Measurements from ENCODE around the gene AMOTL2.

AMOTL2 gene

GRCh38 chr3:134366221-134366927 is 7.9 kb downstream of the AMOTL2 start:
- DNase-seq (ENCODE audit: low spot score), result no peak

- DNase-seq (ENCODE audit: low spot score), result no peak
These were observed 8.5 kb downstream of the AMOTL2 start for GRCh38 chr3:134365766-134366065.

DNA sequence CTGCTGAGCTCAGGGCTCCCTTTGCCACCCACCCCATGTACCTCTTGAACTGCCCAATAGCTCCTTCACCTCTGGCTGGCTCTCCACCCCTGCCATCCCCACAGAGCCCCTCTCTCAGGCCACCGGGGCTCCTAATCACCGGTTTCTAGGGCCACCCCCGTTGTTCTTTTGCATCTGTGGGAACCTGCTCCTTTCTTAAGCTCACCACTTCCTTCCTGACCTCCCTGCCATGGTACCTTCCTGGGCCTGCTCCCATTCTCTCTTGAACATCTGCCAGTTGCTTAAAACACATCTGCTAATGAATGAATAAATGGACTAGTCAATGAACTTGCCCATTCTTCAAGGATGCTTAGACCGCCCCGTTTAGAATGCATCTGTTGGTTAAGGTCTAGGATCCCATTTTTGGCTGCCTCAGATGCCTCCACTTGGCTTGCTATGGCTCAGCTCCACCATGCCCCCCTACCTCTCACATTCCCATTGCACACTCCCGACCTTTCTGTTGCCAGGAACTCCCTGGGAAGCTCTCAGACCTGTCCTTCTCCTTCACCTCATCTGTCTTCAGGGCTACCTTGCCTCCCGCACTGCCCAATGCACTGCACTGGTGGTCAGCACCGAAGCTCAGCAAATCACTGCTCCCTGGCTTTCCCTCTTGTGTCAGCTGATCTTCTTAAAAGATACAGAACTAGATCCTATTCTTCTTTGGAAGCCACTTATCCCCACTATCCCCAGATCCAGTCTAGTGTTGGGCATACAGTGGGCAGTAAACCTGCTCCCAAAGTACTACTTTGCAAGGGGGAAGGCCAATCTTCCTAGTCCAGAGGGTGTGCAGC is 9.1 kb downstream of the AMOTL2 start:
- DNase-seq (ENCODE audit: low spot score), result no peak

- peak; percentile 90 for DNase-seq (ENCODE audit: low spot score)
These were observed 9.9 kb downstream of the AMOTL2 start for GRCh38 chr3:134364061-134364935.

- no peak for DNase-seq (ENCODE audit: low spot score)
These were observed 10.9 kb downstream of the AMOTL2 start for GRCh38 chr3:134363381-134363755.

- no peak for DNase-seq (ENCODE audit: low spot score)
These were observed 11.4 kb downstream of the AMOTL2 start for GRCh38 chr3:134362670-134363380.

DNA sequence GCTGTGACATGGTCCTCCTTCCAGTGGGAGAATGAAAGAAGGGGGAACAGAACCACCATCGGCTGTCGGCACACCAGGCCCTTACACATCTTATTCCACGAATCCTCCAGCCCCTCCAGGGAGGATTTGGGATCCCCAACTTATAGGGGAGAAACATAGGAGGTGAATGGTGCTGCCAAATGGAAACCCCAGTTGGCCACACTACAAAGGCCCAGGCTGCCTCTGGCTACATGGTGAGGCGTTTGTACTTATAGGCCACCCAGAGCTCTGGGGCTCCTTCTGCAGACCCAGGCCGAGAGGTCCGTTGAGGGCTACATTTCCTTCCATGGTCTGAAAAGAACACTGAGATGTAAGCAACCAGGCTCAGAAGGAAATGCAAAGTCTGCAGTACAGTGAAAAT is 12.0 kb downstream of the AMOTL2 start:
- no peak for DNase-seq (ENCODE audit: low spot score)

DNA sequence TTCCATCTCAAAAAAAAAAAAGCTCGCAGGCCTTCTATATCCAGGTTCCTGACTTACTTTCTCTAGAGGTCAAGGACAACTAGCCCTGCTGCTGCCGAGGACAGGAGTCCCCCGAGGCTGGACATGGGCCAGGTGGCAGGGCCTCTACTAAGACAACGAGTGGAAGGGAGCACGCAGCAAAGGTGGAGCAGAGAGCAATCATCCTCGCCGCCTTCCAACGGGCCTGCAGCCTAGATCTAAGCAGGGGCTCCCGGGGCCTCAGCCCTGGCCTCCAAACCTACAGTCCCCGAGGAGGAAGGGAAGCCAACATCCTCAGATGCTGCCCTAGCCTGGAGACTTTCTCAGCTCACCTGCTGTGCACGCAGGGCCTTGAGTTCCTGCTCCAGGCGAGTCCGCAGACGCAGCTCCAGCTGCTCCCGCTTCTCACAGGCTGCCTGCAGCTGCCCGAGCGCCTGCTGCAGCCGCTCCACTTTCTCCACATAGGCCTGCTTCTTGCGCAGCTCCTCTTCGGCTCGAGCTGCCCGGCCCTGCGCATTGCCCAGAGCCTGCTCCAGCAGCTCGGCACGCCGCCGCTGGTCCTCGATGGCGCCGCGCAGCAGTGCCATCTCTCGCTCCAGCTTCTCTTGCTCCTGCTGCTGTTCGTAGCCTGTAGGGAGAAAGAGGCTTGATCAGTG is 12.9 kb downstream of the AMOTL2 start:
- DNase-seq (ENCODE audit: low spot score), result no peak

DNA sequence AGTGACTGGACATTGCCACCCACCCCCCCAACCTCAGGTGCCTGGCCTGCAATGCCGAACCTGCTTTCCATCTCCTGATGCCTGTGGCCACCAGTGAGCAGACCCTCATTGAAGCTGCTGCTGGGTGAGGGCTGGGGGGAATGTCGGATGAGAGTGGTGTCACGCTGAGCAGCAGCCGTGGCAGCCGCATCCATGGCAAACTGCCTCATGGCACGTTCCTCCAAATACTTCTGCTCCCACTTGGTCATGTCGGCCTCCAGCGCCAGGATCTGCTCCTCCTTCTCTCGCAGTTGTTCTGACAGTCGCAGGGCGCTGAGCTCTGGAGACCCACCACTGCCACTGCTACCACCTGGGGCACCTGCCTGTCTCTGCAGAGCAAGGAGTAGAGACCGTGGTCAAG is 14.2 kb downstream of the AMOTL2 start:
- DNase-seq (ENCODE audit: low spot score), result no peak

GRCh38 chr3:134359121-134360010 is 14.9 kb downstream of the AMOTL2 start:
- no peak for DNase-seq (ENCODE audit: low spot score)

- no peak for DNase-seq (ENCODE audit: low spot score)
These were observed 16.1 kb downstream of the AMOTL2 start for GRCh38 chr3:134357914-134358811.

GRCh38 chr3:134357261-134357913 is 16.9 kb downstream of the AMOTL2 start:
- no peak for DNase-seq (ENCODE audit: low spot score)

- no peak for DNase-seq (ENCODE audit: low spot score)
These were observed 17.7 kb downstream of the AMOTL2 start for GRCh38 chr3:134356411-134357040.

GRCh38 chr3:134355416-134355815 is 18.8 kb downstream of the AMOTL2 start:
- no peak for DNase-seq (ENCODE audit: low spot score)

GRCh38 chr3:134354612-134355251 is 19.5 kb downstream of the AMOTL2 start:
- no peak for DNase-seq (ENCODE audit: low spot score)

- no peak for DNase-seq (ENCODE audit: low spot score)
These were observed 20.2 kb downstream of the AMOTL2 start for GRCh38 chr3:134353831-134354611.
